ENCODE data around the gene HRAS. TPM values are rescaled to one million over a fixed set of nuclear protein-coding genes. Genes with fewer than 3 reads are reported as not detected.

HRAS gene
- total RNA-seq, 1 experiment from 2014 or later = 47.2 TPM

GRCh38 chr11:559020-559620 is 23.7 kb upstream of the HRAS start:
- no peaks in the 10 kb centered on the region for H3K27me3 ChIP-seq (ENCODE audit: insufficient read depth, low read depth)
- no peak overlapping the region for H2AFZ ChIP-seq
- H3K4me3 ChIP-seq = no peak overlapping the region
- H3K79me2 ChIP-seq (ENCODE audit: low read depth) = peaks cover 10% of the 10 kb centered on the region; the same call in 1 of the 2 replicates
- H3K4me1 ChIP-seq (replicated peaks; ENCODE audit: insufficient read depth) = no peaks in the 10 kb centered on the region
- ChIA-PET POLR2A (ENCODE audit: unreplicated experiment) (interaction anchor here (0.6 to 0.7 kb wide), 2 partner anchors 16 to 20 kb away, joined by 3 to 7 read pairs; no protein-coding TSS in a partner anchor), CTCF (interaction anchor here (0.5 kb wide), 1 partner anchor 1273 kb away, joined by 9 read pairs; no protein-coding TSS in a partner anchor)
- no peak for TF ChIP-seq EZH2 (IDR thresholded peaks at IDR 0.05; ENCODE audit: low read depth)
- TF ChIP-seq, protein P1, sequence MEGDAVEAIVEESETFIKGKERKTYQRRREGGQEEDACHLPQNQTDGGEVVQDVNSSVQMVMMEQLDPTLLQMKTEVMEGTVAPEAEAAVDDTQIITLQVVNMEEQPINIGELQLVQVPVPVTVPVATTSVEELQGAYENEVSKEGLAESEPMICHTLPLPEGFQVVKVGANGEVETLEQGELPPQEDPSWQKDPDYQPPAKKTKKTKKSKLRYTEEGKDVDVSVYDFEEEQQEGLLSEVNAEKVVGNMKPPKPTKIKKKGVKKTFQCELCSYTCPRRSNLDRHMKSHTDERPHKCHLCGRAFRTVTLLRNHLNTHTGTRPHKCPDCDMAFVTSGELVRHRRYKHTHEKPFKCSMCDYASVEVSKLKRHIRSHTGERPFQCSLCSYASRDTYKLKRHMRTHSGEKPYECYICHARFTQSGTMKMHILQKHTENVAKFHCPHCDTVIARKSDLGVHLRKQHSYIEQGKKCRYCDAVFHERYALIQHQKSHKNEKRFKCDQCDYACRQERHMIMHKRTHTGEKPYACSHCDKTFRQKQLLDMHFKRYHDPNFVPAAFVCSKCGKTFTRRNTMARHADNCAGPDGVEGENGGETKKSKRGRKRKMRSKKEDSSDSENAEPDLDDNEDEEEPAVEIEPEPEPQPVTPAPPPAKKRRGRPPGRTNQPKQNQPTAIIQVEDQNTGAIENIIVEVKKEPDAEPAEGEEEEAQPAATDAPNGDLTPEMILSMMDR (conservative IDR thresholded peaks at IDR 0.05) = no peak
- no peaks in the 10 kb centered on the region for H3K36me3 ChIP-seq (ENCODE audit: low read depth)
- no peaks in the 10 kb centered on the region; the same call in 1 of the 2 replicates for H4K20me1 ChIP-seq (ENCODE audit: insufficient read depth)
- no peaks in the 10 kb centered on the region for H3K9me3 ChIP-seq (ENCODE audit: insufficient read depth, low read depth)
- no peak overlapping the region for H3K4me2 ChIP-seq
- intact Hi-C loops (cut with micrococcal nuclease; ENCODE audit: unreplicated experiment) = no loop called here
- no peak overlapping the region for H3K27ac ChIP-seq
- BruUV-seq (replicated peaks) = no TSS peak
- peaks cover 11% of the 10 kb centered on the region; the same call in 1 of the 2 replicates for H3F3A ChIP-seq (ENCODE audit: insufficient read depth, low read depth)
- DNase-seq = no peak
- no peaks in the 10 kb centered on the region for H3K9me2 ChIP-seq (ENCODE audit: insufficient read depth)

GRCh38 chr11:558503-558902 is 23.1 kb upstream of the HRAS start:
- H3K4me1 ChIP-seq (replicated peaks; ENCODE audit: insufficient read depth) = no peaks in the 10 kb centered on the region
- no peaks in the 10 kb centered on the region for H3K36me3 ChIP-seq (ENCODE audit: low read depth)
- no peak for DNase-seq
- H3K4me2 ChIP-seq = no peak overlapping the region
- POLR2A ChIA-PET (ENCODE audit: unreplicated experiment) = no interaction called here
- BruUV-seq (replicated peaks) = no TSS peak
- peaks cover 10% of the 10 kb centered on the region; the same call in 1 of the 2 replicates for H3K79me2 ChIP-seq (ENCODE audit: low read depth)
- intact Hi-C loops (cut with micrococcal nuclease; ENCODE audit: unreplicated experiment) = no loop called here
- no peak overlapping the region for H2AFZ ChIP-seq
- no peak overlapping the region for H3K27ac ChIP-seq
- H3K9me3 ChIP-seq (ENCODE audit: insufficient read depth, low read depth) = no peaks in the 10 kb centered on the region
- H3K9me2 ChIP-seq (ENCODE audit: insufficient read depth) = no peaks in the 10 kb centered on the region
- H3K27me3 ChIP-seq (ENCODE audit: insufficient read depth, low read depth) = no peaks in the 10 kb centered on the region
- CTCF ChIA-PET = no interaction called here
- H4K20me1 ChIP-seq (ENCODE audit: insufficient read depth) = no peaks in the 10 kb centered on the region; the same call in 1 of the 2 replicates
- TF ChIP-seq, protein P1 (conservative IDR thresholded peaks at IDR 0.05) = no peak
- TF ChIP-seq EZH2 (IDR thresholded peaks at IDR 0.05; ENCODE audit: low read depth) = no peak
- peaks cover 11% of the 10 kb centered on the region; the same call in 1 of the 2 replicates for H3F3A ChIP-seq (ENCODE audit: insufficient read depth, low read depth)
- H3K4me3 ChIP-seq = no peak overlapping the region

- POLR2A ChIA-PET (ENCODE audit: unreplicated experiment) = no interaction called here
- no peak overlapping the region for H3K4me2 ChIP-seq
- no peaks in the 10 kb centered on the region; the same call in 1 of the 2 replicates for H4K20me1 ChIP-seq (ENCODE audit: insufficient read depth)
- no peaks in the 10 kb centered on the region for H3K36me3 ChIP-seq (ENCODE audit: low read depth)
- CTCF ChIA-PET = no interaction called here
- H3K9me2 ChIP-seq (ENCODE audit: insufficient read depth) = no peaks in the 10 kb centered on the region
- TF ChIP-seq, protein P1 (conservative IDR thresholded peaks at IDR 0.05) = no peak
- H3K4me3 ChIP-seq = no peak overlapping the region
- H3K27me3 ChIP-seq (ENCODE audit: insufficient read depth, low read depth) = no peaks in the 10 kb centered on the region
- BruUV-seq (replicated peaks) = no TSS peak
- peaks cover 11% of the 10 kb centered on the region; the same call in 1 of the 2 replicates for H3F3A ChIP-seq (ENCODE audit: insufficient read depth, low read depth)
- H3K27ac ChIP-seq = no peak overlapping the region
- H3K79me2 ChIP-seq (ENCODE audit: low read depth) = peaks cover 10% of the 10 kb centered on the region; the same call in 1 of the 2 replicates
- H3K9me3 ChIP-seq (ENCODE audit: insufficient read depth, low read depth) = no peaks in the 10 kb centered on the region
- no peaks in the 10 kb centered on the region for H3K4me1 ChIP-seq (replicated peaks; ENCODE audit: insufficient read depth)
- intact Hi-C loops (cut with micrococcal nuclease; ENCODE audit: unreplicated experiment) = no loop called here
- no peak overlapping the region for H2AFZ ChIP-seq
- no peak for DNase-seq
These were observed 22.2 kb upstream of the HRAS start for GRCh38 chr11:557328-558132.
